GM21786 (cell line): ENCODE measurements around the gene CDR2L.
"Not testable (repeated sequence)": the region's sequence is repeated elsewhere in the genome, so short reads cannot be mapped to it uniquely, and the experiment has no call there.

Experiments
- ATAC-seq: cut with Tn5 transposase; IDR thresholded peaks from one replicate; pipeline ENCODE4 v1.9.1; 2021; ENCODE audit not compliant: unreplicated experiment

Gene CDR2L

GRCh38 chr17:74959826-74960515, 27.5 kb upstream of the CDR2L start:
- ATAC-seq = no peak

DNA sequence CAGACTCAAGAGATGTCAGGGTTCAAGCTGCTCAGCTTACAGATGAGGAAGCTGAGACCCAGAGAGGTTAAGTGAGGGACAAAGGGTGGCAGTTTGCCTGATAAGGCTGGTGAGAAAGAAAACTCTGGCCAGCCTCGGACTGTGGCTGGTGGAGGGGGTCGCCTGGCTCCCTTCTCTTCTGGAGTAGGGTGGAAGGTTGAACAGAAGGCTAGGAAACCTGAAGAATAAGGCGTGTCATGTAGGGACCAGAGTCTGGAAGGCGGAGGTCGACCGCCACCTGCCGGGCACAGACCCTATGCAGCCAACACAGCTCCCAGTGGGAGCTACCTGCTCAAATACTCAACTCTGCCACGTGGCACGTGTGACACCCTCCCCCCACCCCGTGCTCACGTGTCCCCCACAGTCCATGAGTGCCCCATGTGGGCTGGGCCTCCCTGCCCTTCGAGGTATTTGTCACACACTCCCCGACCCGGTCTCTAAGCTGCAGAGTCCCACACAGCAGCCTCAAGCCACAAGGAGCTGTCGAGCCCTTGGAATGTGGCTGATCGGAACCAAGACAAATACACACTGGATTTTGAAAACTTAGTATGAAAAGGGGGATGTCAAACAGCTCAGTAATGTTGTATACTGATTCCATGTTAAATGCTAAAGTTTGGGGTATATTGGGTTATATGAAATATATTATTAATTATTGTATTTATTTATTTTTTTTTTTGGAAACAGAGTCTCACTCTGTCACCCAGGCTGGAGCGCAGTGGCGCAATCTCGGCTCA, 26.7 kb upstream of the CDR2L start:
- no peak for ATAC-seq

DNA sequence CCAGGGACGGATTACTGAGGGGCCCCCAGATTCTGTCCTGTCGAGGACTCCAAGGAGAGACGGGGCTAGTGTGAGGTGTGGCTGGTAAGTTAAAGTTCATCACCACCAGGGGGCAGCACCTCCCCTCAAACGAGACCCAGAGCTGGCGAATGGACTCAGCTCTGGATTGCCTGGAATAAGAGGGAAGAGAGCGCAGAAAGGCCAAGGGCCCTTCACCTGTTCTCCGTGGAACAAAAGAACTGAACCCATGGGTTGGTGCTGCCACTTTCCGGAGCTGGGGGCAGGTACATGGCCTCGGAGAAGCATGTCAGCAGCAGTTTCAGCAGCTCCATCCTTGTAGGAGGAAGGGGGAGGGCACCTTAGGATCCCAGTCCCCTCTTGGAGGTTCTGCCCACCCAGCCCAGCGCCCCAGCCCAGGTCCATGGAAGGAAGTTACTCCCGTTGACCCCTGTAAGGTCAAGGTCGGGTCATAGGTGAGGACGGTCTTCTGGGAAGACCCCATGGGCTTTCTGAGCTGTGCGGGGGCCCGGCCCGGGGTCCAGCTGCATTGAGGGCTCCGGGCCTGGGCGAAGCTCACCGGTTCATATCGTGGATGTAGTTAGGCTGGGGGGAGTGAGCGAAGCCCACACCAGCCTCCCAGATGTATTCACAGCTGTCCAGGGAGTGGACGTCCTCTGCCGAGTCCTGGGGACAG, 25.6 kb upstream of the CDR2L start:
- ATAC-seq = peak; percentile 54

- no peak for ATAC-seq
These were observed 24.6 kb upstream of the CDR2L start for GRCh38 chr17:74962622-74963394.

DNA sequence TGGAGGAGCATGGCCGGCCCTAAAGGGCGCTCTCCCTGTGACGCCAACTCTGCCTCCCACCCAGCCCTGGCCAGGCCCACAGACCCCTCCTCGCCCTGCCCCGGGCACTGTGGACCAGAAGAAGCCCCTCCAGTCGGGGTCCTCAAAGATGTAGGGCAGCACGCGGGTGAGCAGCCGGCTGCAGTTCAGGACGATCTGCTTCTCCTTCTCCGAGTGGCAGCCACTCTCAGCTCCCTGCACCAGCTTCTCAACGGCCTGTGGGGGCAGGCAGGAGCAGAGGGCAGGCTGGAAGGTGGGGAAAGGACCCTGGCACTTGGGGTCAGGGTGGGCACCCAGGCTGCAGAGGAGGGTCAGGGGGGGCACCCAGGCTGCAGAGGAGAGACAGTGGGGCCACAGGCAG, 23.8 kb upstream of the CDR2L start:
- ATAC-seq = no peak

DNA sequence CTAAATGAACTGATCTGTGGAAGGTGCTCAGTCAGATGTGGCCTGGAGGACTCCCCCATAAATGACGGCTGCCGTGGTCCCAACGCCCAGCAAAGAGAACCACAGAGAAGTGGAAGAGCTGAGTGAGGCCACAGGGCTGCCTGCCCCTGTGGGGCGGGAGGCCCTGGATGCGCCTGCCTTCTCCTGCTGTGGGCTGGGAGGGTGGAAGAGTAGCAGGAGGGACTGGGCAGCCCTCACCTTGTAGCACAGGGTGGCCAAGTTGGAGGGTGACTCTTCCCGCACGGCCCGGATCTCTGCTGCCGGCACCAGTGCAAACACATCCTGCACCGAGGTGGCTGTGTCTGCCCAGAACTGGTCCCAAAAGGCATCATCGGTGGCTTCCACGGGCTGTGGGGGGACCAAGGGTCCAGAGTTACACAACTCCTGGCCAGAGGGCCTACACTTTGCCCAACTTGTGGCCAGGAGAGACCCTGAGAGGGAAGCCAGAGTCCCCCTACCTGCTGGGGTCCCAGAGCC, 23.1 kb upstream of the CDR2L start:
- no peak for ATAC-seq

GRCh38 chr17:74964988-74965622, 22.3 kb upstream of the CDR2L start:
- ATAC-seq = no peak

GRCh38 chr17:74968361-74968780, 19.1 kb upstream of the CDR2L start:
- ATAC-seq = no peak

DNA sequence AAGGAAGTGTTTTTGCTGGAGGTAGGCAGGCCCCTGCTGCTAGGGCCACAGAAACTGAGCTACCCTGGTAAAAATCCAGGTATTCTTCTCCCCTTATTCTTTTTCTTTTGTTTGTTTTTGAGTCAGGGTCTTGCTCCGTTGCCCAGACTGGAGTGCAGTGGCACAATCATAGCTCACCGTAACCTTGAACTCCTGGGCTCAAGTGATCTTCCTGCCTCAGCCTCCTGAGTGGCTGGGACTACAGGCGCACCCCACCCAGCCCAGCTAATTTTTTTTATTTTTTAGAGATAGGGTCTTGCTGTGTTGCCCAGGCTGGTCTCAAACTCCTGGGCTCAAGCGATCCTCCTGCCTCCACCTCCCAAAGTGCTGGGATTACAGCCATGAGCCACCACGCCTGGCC, 17.9 kb upstream of the CDR2L start:
- ATAC-seq = not testable (repeated sequence)

- ATAC-seq = no peak
These were observed 17.0 kb upstream of the CDR2L start for GRCh38 chr17:74970395-74970794.

DNA sequence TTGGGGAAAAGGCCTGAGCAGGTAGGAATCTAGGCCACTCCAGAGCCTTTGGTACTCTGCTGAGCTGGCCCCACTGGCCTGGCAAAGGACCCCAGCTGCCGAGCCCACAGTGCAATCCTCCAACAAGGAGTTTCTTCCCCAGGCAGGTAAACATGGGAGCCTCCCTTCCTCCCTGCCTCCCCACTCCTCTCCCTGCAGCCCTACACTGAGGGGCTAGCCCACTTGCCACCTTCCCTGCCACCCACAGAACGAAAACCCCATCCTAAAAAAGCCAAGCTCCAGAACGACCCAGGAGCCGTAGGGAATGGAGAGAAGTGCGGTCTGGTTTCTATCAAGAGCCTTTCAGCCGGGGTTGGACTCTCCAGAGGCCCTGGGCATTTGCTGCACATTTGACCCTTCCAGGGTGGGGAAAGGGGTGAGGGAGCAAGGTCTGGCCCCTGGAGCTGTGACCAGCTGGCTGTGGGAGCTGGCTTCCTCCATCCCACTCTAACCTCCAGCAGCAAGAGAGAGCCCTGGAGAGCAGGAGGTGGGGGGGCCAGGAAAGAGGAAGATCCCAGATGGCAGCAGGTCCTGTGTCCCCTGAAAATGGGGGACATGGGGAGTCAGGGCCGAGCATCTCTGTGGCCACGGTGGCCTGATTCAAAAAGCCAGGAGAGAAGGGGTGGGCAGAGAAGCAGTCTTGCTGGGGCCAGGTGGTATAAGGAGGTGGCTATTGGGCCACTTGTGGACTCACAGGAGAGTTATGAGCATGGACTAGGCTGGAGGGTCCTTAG, 16.2 kb upstream of the CDR2L start:
- ATAC-seq = no peak

DNA sequence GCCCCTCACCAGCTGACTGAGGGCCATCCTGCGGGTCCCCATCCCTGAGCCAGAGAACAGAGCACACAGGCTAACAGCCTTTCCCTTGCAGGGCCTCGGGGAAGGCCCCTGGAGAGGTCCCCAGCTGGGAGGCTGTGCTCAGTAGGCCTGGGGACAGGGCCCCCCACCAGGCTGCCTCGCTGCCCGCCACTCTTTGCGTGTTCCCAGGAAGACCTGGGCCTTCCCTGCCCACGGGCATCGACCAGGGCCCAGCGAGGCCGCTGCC, 15.7 kb upstream of the CDR2L start:
- no peak for ATAC-seq

DNA sequence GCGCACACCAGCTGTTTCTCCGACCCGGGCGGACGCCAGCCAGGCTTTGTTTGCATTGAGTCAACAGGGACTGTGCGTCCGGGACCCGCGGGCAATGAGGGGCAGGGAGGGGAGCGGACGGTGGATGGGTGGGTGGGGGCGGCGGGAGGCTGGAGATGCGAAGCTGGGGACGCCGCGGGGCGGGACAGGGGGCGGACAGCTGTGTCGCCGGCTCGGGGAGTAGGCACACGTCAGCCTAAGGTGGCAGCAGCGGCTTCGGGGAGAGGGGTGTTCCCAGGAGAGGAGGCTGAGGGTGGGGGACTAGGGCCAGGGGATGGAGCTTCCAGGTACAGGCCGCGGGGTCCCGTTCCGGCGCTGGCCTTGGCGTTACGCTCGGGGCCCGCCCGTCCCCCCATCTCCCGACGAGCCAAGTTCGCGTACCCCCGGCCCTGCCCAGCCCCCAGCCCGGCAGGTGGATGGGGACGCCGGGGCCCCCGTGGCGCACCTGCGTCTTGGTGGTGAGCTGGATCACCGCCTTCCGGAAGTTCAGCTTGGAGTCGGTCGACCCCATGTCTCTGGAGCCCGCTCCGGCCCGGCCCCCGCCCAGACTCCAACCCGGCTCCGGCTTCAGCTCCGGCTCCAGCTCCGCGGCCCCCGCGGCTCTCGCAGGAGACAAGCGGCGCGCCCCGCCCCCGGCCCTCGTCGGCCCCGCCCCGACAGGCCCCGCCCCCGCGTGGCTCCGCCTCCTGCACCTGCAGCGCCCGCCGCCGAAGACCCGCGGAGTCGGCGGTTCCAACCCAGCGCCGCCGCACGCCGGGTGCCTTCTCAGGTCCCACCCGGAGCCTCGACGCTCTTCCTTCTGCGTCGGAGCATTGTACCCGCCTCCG, 15.1 kb upstream of the CDR2L start, which contains the start of gene HID1:
TSS of gene HID1 (minus strand) at position 653 of the 866 bp plus-strand sequence. CDS start at position 550, 103 bp downstream.
- no peak for ATAC-seq

DNA sequence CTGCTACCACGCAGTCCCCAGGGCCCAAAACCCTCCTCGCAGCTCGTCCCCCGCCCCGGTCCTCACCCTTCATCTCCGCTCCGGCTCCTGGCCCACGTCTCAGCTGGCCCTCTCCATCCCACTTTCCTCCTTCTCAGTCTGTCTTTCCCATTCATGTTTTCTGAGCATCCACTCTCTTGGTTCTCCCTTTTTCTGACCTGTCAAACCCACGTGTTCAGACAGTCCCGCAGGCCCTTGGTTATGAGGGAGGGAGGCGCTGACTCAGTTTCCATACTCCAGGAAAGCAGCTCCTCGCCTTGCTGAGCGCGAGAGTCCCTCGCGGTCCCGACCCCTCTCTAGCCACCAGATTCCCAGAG, 14.5 kb upstream of the CDR2L start:
- no peak for ATAC-seq

GRCh38 chr17:74975943-74976342, 11.5 kb upstream of the CDR2L start:
- ATAC-seq = no peak

DNA sequence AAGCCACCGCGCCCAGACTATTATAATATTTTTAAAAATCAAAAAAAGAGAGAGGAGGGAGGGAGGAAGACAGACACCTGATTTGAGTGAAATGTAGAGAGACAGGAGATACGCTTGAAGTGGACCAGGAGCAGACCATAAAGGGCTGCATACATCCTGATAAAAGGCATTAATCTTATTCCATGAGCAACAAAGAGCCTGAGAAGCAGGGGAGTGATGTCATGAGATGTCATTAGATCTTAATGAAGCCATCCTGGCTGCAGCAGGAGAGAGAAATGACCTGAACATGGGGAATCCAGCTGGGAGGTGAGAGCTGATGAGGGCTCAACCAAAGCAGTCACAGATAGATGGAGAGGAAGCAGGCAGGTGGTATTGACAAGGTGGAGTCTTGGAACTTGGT, 9.6 kb upstream of the CDR2L start:
- ATAC-seq = no peak

DNA sequence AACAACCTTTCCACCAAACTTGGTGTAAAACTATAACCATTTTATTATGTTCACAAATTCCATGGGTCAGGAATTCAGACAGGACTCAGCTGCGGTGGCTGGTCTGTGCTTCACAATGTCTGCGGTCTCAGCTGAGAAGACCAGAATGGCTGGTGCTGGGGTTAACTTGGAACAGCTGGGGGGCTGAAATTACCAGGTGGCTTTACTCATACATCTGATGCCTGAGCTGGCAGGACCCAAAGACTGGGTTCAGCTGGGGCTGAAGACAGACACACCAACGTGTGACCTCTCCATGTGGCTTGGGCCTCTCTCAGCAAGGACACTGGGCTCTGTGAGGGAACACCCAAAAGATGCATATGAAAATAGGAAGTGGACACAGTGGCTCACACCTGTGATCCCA, 9.2 kb upstream of the CDR2L start:
- ATAC-seq = no peak

- no peak for ATAC-seq
These were observed 7.9 kb upstream of the CDR2L start for GRCh38 chr17:74979408-74980146.
